GM20431 (cell line): ENCODE results near the gene P2RY11.

Experiments used
- in situ Hi-C: fragments of 300-500 bp; cut with MseI, MboI; formaldehyde crosslinking; loops from one replicate; pipeline ENCODE4 v1.15.0; 2020; ENCODE audit warnings: low sequenced_read_pairs; ENCODE audit not compliant: unreplicated experiment

The P2RY11 gene

DNA sequence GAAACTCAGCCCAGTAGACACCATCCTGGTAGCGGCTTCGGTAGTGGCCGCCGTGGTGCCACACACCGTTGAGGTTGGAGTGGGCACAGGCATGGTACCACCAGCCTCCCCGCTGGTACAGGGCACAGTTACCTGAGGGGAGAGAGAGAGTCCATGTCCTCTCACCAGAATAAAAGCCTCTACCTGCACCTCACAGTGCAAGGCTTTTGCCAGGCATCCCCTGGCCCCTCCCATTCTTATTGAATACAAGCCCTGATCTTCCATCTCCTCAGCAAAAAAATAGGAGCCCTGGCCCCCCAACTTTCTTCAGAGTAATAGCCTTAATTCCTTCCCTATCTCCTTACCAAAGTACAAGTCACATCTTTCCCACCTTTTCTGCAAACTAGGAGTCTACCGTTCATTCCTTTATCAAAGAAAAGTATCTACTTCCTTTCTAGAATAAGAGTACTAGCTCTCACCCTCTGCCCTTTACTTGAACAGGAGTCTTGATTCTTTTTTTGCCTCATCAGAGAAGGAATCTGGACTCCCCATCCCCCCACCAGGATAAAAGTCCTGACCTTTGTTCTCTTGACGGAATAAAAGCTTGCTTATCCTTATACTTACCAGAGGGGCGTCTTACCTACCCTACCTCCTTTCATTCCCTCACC lies 18.7 kb upstream of the P2RY11 start:
- in situ Hi-C loops = no loop called here

DNA sequence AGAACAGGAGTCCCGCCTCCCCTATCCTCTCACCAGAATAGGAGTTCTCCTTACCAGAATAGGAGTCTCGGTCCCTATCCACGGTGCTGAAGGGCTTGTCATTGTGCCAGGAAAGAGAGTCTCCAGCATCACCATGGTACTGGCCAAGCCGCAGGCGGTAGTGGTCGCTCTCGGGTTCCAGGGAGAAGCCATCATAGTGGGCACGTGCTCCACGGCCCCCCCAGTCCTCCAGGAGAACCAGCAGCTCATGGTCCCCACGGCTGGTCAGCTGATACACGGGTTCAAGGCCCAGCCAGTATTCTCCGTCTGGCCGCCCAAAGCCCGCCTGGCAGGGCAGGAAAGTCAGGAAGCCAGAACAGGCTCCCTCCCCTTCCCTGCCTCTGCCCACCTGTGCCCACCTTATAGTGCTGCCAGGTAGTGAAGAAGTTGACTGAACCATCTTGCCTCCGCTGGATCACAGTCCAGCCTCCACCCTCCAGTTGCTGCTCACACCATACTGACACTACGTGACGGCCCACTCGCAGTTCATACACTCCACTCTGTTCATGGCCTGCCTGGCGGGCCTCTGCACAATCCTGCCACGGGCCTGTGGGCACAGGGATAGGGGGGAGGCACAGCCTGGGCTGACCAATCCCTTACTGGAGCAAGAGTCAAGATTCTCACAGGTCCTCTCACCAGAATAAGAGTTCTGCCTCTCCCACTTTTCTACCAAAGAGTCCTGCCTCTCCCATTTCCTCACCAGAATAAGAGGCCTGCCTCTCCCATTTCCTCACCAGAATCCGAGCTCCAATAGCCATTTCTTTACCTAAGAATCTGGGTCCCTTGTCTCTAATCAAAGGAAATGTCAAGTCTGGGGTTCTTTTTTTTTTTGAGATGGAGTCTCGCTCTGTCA lies 18.0 kb upstream of the P2RY11 start:
- in situ Hi-C loops = no loop called here

DNA sequence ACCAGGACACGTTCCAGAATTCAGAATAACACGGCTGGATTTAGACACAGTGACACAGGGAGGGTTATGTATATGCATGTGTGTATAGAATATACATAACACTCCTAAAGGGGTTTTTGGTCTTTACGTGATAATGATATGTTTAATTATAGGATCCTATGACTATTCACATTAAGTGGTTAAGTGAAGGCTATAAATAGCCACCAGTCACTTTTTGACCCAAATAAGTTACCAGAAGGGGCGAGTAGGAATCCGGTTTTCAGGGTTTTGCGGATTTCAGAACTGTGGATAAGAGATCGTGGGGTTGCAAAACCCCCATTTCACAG lies 15.9 kb upstream of the P2RY11 start:
- in situ Hi-C loops = no loop called here

DNA sequence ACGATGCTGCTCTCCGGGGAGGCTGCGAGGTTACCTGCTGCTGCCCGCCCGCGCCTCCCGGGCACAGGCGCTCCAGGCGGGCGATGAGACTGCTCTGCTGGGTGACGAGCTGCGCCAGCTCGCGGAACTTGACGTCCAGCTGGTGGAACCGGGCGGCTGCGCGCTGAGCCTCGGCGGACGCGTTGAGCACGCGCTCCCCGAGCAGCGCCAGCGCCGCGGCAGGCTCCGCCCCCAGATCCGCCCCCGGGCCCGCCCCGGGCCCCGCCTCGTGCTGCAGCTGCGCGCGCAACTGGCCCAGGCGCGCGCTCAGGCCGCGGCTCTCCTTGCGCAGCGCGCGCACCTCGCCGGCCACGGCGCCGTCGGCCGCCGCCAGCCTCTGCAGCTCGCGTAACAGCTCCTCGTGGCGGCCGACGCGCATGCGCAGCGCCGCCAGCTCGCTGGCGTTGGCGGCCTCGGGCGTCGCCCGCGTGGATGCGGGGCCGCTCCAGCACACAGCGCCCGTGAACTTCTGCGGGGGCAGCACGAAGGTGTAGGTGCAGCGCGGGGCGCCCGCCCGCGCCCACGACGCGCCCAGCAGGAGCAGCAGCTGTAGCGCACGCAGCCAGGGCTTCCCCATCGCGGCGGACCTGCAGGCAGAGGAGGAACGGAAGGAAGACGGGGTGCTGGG lies 15.4 kb upstream of the P2RY11 start:
- in situ Hi-C loops = no loop called here

DNA sequence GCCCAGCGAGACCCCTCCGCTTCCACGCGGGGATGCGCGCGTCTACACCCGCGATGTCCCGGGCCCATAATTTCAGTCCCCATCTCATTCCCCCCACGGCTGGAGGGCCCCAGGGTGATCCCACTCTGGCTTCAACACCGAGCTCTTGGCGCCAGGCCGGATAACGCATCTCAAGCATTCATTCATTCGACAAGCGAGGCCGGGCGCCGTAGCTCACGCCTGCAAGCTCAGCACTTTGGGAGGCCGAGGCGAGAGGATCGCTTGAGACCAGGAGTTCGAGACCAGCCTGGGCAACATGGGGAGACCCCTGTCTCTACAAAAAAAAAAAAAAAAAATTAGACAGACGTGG lies 14.9 kb upstream of the P2RY11 start:
- in situ Hi-C loops = no loop called here

DNA sequence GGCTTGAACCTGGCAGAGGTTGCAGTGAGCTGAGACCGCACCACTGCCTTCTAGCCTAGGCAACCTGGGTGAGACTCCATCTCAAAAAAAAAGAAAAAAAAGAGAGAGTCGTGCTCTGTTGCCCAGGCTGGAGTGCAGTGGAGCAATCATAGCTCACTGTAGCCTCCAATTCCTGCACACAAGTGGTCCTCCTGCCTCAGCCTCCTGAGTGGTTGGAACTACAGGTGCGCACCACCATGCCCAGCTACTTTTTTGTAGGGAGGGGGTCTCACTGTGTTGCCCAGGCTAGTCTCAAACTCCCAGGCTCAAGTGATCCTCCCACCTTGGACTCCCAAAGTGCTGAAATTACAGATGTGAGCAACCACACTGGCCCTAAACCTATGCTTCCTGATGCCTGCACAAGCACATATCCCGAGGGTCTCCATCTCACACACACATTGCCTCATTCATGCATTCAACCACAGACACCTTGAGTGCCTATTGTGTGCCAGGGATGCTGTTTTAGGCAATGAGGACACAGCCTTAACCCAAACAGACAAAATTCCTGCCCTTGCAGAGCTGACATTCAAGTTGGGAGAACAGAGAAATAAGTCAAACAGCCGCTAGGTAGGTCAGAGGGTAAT lies 11.2 kb upstream of the P2RY11 start:
- in situ Hi-C loops = no loop called here

DNA sequence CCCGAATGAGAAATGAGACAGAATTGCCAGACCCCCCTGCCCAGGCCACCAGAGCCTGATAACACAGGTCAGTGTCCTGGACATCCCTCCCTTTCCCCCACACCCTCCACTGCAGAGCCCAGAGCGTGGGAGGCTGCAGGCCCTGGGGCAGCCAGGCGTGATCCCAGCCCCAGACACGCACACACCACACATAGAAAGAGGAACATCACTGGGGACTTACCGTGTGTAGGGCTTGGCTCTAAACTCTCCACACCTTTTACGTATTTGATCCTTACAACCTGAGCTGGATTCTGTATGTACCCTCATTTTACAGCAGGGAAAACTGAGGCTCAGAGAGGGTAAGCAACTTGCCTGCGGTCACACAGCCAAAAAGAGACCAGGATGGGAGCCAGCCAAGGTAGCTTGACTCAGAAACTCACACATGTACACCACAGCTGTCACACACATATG lies 8.7 kb upstream of the P2RY11 start:
- in situ Hi-C loops = no loop called here

DNA sequence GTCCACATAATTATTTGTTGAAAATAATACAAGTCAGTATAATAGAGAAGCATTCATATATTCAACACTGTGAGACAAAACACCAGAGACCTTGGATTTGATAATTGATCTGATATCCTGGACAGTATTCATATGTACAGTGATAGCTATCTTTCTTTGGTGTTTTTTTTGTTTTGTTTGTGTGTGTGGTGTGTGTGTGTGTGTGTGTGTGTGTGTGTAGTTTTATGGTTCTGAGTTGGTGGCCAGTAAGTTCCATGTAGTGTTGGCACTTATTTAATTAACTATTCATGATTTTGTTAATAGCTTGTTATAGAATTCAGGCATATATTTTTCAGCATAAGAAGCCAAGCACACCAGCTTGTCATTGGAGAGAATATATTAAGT lies 7.4 kb upstream of the P2RY11 start:
- in situ Hi-C loops = no loop called here

DNA sequence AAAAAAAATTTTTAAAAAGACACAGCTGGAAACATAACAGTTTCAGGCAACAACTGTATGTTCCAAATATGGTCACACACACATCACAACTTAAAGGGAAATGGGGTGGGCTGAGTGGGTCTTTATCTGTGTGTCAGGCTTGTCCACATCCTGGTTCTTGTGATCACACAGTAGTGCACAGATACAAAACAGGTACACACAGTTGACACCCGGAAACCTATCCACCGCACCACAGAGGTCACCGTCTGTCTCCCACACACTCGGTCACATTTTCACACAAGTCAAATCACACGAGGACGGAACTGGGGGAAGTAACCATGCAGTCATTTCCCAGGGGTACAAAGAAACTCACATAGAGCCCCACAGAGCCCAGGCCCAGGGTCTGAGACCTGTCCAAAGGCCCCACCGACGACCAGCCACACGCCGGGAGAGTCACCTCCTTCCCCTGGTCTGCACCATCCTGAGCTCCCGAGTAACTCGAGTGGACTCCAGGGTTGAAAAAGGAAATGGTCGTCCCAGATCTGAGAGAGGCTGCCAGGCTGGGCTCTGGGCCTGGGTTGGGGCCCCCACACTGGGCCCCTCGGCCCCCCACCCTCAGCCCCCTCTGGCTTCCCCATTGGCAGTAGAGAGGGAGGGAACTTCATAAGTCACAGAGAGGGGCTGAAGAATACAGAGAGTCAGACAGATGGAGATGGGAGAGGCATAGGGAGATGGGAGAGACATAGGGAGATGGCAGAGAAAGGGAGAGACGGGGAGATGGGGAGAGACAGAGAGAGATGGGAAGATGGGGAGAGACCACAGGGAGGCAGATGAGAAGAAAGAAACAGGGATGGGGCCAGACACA lies 6.6 kb upstream of the P2RY11 start:
- in situ Hi-C loops = no loop called here

DNA sequence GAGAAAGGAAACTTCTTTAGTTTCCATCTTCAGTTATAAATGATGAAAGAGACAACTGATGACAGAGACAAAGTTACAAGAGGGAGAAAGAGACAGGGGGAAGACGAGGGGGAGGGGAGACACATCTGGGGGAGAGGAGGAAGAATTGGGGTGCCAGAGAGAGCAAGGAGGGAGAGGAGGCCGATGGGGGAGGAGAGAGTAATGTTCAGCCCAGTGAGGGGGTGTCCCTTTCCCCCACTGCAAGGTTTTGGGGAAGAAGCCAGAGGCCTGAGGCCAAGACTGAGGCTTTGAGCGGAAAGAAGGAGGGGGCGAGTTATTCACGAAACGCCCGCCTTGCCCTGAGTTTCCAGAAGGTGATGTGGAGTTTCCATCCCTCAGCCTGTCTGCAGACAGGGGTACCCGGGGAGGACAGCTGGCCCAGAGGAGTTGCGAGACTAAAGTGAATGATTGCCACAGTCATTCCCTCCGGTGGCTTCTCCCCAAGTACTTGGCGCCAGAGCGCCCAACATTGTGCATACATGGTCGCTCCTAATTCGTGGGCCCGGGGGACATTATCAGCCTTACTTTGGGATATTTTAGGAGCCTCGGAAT lies 5.9 kb upstream of the P2RY11 start:
- in situ Hi-C loops = no loop called here

DNA sequence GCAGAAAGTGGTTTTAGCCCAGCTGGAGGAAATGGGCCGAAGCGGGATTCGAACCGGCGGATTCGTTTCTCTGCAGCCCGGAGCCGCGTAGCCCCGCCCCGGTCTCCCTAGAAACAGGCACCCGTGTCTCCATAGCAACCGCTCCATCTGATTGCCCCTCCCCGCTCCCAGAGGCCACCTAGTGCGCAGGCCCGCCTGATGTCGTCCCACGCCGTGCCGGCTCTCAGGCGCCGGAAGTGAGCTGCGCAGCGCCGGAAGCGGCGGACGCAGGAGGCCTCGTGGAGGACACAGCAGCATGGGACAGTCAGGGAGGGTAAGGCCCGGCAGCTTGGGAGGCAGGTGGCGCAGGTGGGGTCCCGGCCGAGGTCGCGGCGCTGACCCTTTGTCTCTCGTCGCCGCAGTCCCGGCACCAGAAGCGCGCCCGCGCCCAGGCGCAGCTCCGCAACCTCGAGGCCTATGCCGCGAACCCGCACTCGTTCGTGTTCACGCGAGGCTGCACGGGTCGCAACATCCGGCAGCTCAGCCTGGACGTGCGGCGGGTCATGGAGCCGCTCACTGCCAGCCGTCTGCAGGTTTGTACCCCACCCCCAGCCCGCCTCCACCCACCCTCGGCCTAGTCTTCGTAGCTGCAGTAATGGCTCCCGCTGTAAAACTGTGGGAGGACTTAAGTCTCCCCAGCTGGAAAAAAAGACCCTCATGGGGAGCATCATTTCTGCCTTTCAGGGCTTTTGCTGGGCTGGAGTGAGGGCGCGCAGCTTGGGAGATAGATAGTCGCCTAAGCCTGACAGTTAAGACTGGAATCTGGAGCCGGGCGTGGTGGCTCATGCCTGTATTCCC lies 5.2 kb upstream of the P2RY11 start, which contains the start of gene PPAN:
TSS of gene PPAN (plus strand) at position 263 of the 837 bp plus-strand sequence. CDS start at position 296, 33 bp downstream.
- in situ Hi-C loops = no loop called here

DNA sequence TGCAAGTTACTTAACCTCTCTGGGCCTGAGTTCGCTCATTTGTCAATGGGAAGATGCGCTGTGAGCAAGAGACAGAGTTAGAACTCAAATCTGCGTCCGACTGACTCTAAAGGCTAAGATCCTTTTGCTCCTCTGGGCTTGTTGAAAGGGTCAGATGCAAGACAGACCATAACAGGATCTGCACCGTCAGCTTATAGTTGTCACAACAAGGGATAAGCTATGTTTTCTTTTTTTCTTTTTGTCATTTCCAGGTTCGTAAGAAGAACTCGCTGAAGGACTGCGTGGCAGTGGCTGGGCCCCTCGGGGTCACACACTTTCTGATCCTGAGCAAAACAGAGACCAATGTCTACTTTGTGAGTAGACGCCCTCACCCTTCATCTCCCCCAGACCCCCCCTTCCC lies 4.2 kb upstream of the P2RY11 start:
- in situ Hi-C loops = no loop called here

DNA sequence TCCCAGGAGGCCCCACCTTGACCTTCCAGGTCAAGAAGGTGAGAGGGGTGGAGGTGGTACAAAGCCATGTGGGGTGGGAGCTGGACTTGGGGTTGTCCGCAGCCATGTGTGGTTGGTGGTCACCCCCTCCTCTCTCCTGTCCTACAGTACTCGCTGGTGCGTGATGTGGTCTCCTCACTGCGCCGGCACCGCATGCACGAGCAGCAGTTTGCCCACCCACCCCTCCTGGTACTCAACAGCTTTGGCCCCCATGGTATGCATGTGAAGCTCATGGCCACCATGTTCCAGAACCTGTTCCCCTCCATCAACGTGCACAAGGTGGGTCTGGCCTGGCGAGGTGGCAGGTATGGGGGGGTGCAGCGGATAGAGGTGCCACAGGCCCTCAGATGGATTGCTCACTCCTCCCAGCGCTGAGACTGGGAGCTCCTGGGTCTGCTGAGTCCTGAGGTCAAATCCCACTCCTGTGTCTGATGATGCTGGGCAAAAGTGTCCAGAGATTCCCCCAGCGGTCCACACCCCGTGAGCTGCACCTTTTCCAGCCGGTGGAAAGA lies 3.6 kb upstream of the P2RY11 start:
- in situ Hi-C loops = no loop called here

DNA sequence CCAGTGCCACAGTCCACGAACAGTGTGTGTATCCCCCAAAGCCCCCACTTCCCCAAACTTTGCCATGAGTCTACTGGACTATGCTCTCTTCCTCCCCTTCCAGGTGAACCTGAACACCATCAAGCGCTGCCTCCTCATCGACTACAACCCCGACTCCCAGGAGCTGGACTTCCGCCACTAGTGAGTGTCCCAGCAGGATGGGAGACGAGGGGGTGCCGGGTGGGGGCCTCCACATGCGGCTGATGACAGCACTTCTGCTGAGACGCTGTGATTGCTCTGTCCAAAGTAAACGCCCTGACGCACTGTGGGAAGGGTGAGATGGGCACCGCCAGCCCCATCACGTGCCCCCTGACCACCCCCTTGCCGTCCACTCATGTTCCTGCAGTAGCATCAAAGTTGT lies 2.0 kb upstream of the P2RY11 start:
- in situ Hi-C loops = no loop called here

DNA sequence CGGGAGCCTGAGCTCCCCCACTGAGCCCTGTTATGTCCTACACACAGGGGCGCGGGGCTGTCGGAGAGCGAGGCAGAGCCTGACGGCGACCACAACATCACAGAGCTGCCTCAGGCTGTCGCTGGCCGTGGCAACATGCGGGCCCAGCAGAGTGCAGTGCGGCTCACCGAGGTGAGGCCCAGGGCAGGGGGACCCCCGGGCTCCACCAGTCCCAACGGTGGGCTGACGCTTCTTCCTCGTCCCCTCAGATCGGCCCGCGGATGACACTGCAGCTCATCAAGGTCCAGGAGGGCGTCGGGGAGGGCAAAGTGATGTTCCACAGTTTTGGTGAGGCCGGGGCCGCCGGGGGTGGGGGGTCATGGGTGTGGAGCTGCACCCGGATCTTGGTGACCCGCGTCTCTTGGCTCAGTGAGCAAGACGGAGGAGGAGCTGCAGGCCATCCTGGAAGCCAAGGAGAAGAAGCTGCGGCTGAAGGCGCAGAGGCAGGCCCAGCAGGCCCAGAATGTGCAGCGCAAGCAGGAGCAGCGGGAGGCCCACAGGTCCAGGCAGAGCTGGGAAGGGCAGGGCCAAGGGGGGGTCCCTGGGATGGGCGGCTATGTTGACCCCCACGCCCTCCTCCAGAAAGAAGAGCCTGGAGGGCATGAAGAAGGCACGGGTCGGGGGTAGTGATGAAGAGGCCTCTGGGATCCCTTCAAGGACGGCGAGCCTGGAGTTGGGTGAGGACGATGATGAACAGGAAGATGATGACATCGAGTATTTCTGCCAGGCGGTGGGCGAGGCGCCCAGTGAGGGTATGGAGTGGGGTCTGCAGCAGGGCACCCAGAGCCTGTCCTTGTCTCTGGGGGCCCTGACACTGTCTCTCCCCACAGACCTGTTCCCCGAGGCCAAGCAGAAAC lies 1.2 kb upstream of the P2RY11 start:
- in situ Hi-C loops = no loop called here

DNA sequence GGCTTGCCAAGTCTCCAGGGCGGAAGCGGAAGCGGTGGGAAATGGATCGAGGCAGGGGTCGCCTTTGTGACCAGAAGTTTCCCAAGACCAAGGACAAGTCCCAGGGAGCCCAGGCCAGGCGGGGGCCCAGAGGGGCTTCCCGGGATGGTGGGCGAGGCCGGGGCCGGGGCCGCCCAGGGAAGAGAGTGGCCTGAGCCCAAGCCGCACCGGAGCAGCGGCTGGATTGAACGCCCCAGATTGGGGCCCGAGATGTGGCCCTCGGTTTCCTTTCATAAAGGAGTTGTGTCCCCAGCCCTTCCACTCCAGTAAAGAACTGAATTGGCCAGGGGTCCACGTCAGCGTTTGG lies 548 bp upstream of the P2RY11 start:
- in situ Hi-C loops = no loop called here

DNA sequence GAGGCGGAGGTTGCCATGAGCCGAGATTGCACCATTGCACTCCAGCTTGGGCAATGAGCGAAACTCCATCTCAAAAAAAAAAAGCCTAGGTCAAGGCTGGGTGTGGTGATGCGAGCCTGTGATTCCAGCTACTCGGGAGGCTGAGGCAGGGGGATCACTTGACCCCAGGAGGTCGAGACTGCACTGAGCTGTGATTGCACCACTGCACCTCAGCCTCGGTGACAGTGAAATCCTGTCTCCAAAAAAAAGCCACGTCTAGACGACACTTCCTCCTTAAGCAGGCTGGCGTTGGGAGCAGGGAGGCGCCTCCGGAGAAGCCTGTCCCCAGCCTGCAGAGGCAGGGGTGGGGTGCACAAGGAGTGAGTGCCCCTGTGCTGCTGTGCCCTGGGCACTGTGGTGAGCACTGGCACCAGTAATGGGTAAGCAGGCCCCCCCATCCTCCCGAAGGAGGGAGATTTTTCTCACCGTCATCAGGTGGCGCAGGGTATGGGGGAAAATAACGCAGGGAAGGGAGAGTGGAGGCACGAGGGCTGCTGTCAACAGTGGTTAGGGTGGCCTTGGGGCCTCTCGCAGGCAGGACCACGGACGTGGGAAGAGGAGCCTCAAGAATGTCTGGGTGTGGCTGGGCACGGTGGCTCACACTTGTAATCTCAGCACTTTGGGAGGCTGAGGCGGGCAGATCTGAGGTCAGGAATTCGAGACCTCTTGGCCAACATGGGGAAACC lies 706 bp downstream of the P2RY11 start:
- in situ Hi-C loops = no loop called here
